Renal pelvis (tissue), 4 donors: Measurements from ENCODE around the gene ZNF490. TPM values are rescaled to one million over a fixed set of nuclear protein-coding genes. Genes with fewer than 3 reads are reported as not detected.

Experiments used
- DNase-seq: peaks from one replicate; pipeline ENCODE4 v3.0.0-alpha.2; 2013
- polyA plus RNA-seq, 3 donors: library from polyadenylated mRNA; unstranded; fragments of 120-200 nt; gene quantifications; one replicate each; pipeline ENCODE4 v1.2.1, GENCODE V29; 2013; ENCODE audit not compliant: insufficient read length in 3 of 3

Gene ZNF490
- polyA plus RNA-seq, 3 donors, result 4.2 to 5.8 (median 5.6) TPM

DNA sequence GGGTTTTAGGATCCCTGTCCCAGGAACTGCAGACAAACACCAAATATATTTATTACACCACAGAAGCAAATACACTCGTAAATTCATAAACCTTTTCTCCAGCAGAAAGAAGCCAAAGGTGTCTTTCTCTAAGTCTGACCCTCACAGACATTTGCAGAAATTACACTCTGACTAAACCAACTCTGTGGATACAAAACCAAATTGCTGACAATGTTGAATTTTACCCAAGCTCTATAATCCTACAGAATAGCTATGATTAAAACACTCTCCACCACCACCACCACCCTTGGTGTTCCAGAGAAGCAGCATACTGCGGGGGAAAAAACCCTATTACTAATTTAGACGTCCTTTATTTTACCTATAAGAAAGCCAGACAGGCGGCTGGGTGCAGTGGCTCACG, 64.5 kb downstream of the ZNF490 start:
- no peak for DNase-seq

DNA sequence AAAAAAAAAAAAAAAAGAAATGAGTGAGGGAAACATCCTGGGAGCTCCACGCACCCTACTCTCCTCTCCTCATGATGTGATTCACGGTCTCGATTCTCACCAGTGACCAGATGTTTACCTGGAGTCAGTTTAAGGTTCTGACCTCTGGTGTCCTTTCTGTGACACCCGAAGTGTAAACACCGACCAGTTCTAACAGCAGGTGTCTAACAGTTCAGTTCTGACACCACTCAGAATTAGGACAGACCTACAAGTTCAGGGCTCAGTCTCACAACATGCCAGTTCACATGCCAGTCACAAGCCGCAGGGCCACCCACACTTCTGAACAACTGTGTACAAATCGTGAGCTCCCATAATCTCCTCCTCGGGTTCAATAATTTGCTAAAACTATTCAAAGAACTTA, 65.3 kb downstream of the ZNF490 start:
- DNase-seq, result no peak

DNA sequence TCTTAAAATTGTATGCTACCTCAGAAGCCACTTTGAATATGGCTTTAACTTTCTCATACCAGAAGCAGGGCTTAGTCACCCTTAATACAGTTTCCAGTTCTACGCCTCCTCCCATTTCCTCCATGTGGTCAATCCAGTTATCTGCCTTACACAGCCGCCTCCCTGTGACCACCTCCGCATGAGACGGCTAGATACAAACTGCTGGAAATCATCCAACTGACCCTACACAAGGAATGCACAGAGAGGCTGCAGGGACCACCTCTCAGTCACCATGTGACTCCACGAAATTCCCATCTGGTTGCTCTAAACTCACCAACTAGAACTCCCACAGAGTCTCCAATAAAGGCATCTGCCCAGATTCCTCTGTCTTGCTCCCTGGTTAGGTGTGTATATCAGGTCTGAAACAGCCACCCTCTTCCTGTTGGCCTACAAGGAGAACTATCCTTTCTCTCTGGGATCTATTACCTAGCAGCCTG, 66.2 kb downstream of the ZNF490 start:
- no peak for DNase-seq

DNA sequence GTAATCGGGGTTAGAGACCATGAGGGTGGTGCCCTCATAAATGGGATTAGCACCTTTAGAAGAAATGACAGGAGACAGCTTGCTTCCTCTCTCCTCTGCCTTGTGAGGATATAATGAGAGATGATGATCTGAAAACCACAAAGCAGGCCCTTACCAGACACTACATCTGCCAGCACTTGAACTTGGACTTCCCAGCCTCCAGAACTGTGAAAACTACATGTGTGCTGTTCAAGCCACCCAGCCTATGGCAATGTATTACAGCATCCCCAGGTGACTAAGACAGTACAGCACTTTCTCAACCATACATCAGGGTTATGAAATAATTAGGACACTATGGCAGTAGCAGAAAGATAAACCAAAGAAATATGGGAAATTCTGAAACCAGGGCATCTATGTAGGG, 66.8 kb downstream of the ZNF490 start:
- no peak for DNase-seq

Other genes starting within 250 kb of the ZNF490 start
- 1 to 10 TPM; 5.7 to 6.4 (median 6.1) TPM for gene ZNF442, start 245.1 kb downstream of the ZNF490 start, polyA plus RNA-seq
- gene ZNF799, start 209.5 kb downstream of the ZNF490 start, polyA plus RNA-seq, result 1 to 10 TPM; 6.7 to 8.4 (median 7.6) TPM
- gene ZNF443, start 169.8 kb downstream of the ZNF490 start, polyA plus RNA-seq, result 10 to 100 TPM; 10.2 to 13.3 (median 11.0) TPM
- 10 to 100 TPM in 1 of 3 donors, 1 to 10 TPM in 2; 6.1 to 13.9 (median 7.5) TPM for gene ZNF709, start 126.0 kb downstream of the ZNF490 start, polyA plus RNA-seq
- 10 to 100 TPM; 12.0 to 13.6 (median 12.7) TPM for gene ZNF564, start 59.3 kb downstream of the ZNF490 start, polyA plus RNA-seq
- gene ZNF791, start 107 bp upstream of the ZNF490 start, polyA plus RNA-seq, result 10 to 100 TPM; 14.8 to 26.2 (median 22.0) TPM
- gene MAN2B1, start 55.9 kb upstream of the ZNF490 start, polyA plus RNA-seq, result 10 to 100 TPM; 31.3 to 41.3 (median 37.8) TPM
- 10 to 100 TPM; 19.7 to 27.9 (median 27.8) TPM for gene WDR83, start 56.0 kb upstream of the ZNF490 start, polyA plus RNA-seq
- 10 to 100 TPM; 83.0 to 91.7 (median 87.7) TPM for gene DHPS, start 71.1 kb upstream of the ZNF490 start, polyA plus RNA-seq
- gene GNG14, start 77.2 kb upstream of the ZNF490 start, polyA plus RNA-seq, result under 1 TPM in 2 of 3 donors, not detected in 1; 0.28 to 0.68 TPM
- gene FBXW9, start 85.8 kb upstream of the ZNF490 start, polyA plus RNA-seq, result 10 to 100 TPM; 16.6 to 18.9 (median 18.3) TPM
- gene TNPO2, start 113.1 kb upstream of the ZNF490 start, polyA plus RNA-seq, result 10 to 100 TPM; 73.6 to 96.4 (median 81.7) TPM
- gene TRIR, start 123.9 kb upstream of the ZNF490 start, polyA plus RNA-seq, result 100 to 1,000 TPM; 172 to 217 (median 201) TPM
- gene GET3, start 126.7 kb upstream of the ZNF490 start, polyA plus RNA-seq, result 10 to 100 TPM; 86.8 to 98.0 (median 91.7) TPM
- under 1 TPM in 1 of 3 donors, not detected in 2; 0.15 TPM for gene BEST2, start 141.0 kb upstream of the ZNF490 start, polyA plus RNA-seq
- gene HOOK2, start 164.7 kb upstream of the ZNF490 start, polyA plus RNA-seq, result 10 to 100 TPM; 48.8 to 89.5 (median 81.1) TPM
- 10 to 100 TPM; 19.6 to 28.7 (median 20.5) TPM for gene JUNB, start 180.7 kb upstream of the ZNF490 start, polyA plus RNA-seq
- 100 to 1,000 TPM; 303 to 365 (median 345) TPM for gene PRDX2, start 191.0 kb upstream of the ZNF490 start, polyA plus RNA-seq
- gene THSD8, start 191.3 kb upstream of the ZNF490 start, polyA plus RNA-seq, result 1 to 10 TPM; 4.4 to 5.8 (median 5.8) TPM
- 10 to 100 TPM; 28.8 to 48.4 (median 46.0) TPM for gene RNASEH2A, start 195.8 kb upstream of the ZNF490 start, polyA plus RNA-seq
- not detected for gene RTBDN, start 223.8 kb upstream of the ZNF490 start, polyA plus RNA-seq
- 1 to 10 TPM; 1.1 to 1.4 (median 1.3) TPM for gene MAST1, start 227.7 kb upstream of the ZNF490 start, polyA plus RNA-seq